ENCODE measurements around the gene TSC22D1. TPM values are rescaled to one million over a fixed set of nuclear protein-coding genes. Genes with fewer than 3 reads are reported as not detected.

TSC22D1 gene
- total RNA-seq, 4 donors from 2014 or later, result 177 to 798 (median 250) TPM

DNA sequence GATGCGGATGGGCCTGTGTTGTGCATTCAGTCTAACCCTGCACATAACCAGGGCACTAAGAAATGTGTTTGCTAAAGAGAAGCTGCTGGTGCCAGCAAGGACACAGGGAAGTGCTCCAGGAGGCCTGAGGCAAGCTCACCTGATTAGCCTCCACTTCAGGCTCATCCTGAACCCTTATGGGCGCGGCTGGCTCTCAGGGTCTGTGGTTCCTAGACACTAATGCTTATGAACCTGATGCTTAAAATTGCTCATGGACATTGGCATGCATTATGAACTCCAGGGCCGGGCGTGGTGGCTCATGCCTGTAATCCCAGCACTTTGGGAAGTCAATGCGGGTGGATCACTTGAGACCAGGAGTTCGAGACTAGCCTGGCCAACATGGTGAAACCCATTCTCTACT is 168.2 kb downstream of the TSC22D1 start:
- no peak for DNase-seq
- in situ Hi-C loops (cut with MboI; ENCODE audit: low pct_ligation_motif_present in 1 of 4, low pct_unique_long_range_greater_than_20kb in 1 of 4, low sequenced_read_pairs in 3 of 4) (no loop called here), intact Hi-C loops (cut with DNase I; ENCODE audit: low total_unique reads) (no loop called here)
- TF ChIP-seq POLR2A (IDR thresholded peaks at IDR 0.05) (no peak), EP300 (IDR thresholded peaks at IDR 0.05; ENCODE audit: low read depth) (no peak), POLR2AphosphoS5 (IDR thresholded peaks at IDR 0.05) (no peak)
- TF ChIP-seq, protein P1, sequence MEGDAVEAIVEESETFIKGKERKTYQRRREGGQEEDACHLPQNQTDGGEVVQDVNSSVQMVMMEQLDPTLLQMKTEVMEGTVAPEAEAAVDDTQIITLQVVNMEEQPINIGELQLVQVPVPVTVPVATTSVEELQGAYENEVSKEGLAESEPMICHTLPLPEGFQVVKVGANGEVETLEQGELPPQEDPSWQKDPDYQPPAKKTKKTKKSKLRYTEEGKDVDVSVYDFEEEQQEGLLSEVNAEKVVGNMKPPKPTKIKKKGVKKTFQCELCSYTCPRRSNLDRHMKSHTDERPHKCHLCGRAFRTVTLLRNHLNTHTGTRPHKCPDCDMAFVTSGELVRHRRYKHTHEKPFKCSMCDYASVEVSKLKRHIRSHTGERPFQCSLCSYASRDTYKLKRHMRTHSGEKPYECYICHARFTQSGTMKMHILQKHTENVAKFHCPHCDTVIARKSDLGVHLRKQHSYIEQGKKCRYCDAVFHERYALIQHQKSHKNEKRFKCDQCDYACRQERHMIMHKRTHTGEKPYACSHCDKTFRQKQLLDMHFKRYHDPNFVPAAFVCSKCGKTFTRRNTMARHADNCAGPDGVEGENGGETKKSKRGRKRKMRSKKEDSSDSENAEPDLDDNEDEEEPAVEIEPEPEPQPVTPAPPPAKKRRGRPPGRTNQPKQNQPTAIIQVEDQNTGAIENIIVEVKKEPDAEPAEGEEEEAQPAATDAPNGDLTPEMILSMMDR (IDR thresholded peaks at IDR 0.05), result no peak
- Histone ChIP-seq H3K27ac (no peak overlapping the region), H3K27me3 (no peaks in the 10 kb centered on the region), H3K9me3 (no peaks in the 10 kb centered on the region), H3K36me3 (no peaks in the 10 kb centered on the region), H3K4me1 (peaks cover 0 to 21% (median 17%) of the 10 kb centered on the region in 4 donors), H3K4me3 (no peak overlapping the region)
- 95 to 100% methylated on average over 1 to 7 of the region's 7 CpGs for WGBS, 2 donors (ENCODE audit: low coverage in 1 of 2)

DNA sequence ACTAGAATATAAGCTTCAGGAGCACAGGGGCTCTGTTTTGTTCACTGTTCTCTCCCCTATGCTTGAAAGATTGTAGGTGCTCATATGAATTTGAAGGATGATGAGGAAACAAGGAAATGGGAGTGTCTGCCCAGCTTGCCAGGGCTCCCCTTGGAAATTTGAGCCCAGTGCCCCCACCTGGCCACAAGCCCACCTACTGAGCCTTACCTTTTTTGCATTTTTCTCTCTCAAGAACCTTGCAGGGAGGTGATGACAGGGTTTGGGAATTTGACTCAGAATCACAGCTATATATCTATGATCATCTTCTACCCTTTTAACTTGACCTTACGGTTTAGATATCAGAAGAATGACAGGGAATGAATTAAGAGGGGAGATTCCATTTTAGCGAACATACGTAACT is 168.8 kb downstream of the TSC22D1 start:
- H3K36me3 ChIP-seq, result no peaks in the 10 kb centered on the region
- peaks cover 2 to 26% (median 19%) of the 10 kb centered on the region in 4 donors for H3K4me1 ChIP-seq
- in situ Hi-C loops (cut with MboI; ENCODE audit: low pct_ligation_motif_present in 1 of 4, low pct_unique_long_range_greater_than_20kb in 1 of 4, low sequenced_read_pairs in 3 of 4), result no loop called here
- H3K9me3 ChIP-seq, result no peaks in the 10 kb centered on the region
- WGBS, 2 donors (ENCODE audit: low coverage in 1 of 2), result 80 to 96% methylated on average over 3 of the region's 3 CpGs
- intact Hi-C loops (cut with DNase I; ENCODE audit: low total_unique reads), result no loop called here
- H3K27ac ChIP-seq, result no peak overlapping the region
- TF ChIP-seq, protein P1 (IDR thresholded peaks at IDR 0.05), result no peak
- TF ChIP-seq EP300 (IDR thresholded peaks at IDR 0.05; ENCODE audit: low read depth) (no peak), POLR2AphosphoS5 (IDR thresholded peaks at IDR 0.05) (no peak), POLR2A (IDR thresholded peaks at IDR 0.05) (no peak)
- H3K4me3 ChIP-seq, result no peak overlapping the region
- no peaks in the 10 kb centered on the region for H3K27me3 ChIP-seq
- no peak for DNase-seq

DNA sequence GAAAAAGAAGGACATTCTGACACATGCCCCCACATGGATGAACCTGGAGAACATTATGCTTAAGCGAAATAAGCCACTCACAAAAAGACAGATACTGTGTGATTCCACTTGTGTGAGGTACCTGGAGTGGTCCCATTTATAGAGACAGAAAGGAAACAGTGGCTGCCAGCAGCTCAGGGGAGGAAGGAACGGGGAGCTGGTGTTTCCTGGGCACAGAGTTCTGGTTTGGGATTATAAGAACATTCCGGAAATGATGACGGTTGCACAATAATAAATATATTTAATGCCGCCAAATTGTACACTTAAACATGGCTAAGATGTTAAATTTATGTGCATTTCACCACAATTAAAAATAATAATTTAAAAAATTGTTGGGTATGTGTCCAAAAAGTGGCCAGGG is 169.5 kb downstream of the TSC22D1 start:
- in situ Hi-C loops (cut with MboI; ENCODE audit: low pct_ligation_motif_present in 1 of 4, low pct_unique_long_range_greater_than_20kb in 1 of 4, low sequenced_read_pairs in 3 of 4) (no loop called here), intact Hi-C loops (cut with DNase I; ENCODE audit: low total_unique reads) (no loop called here)
- Histone ChIP-seq H3K4me1 (peaks cover 6 to 28% (median 20%) of the 10 kb centered on the region in 4 donors), H3K27me3 (no peaks in the 10 kb centered on the region), H3K36me3 (no peaks in the 10 kb centered on the region), H3K4me3 (no peak overlapping the region), H3K9me3 (no peaks in the 10 kb centered on the region), H3K27ac (peak overlapping the region in 3 of 4 donors; percentile 74 to 79 (median 77))
- 57 to 69% methylated on average over 4 to 5 of the region's 5 CpGs for WGBS, 2 donors (ENCODE audit: low coverage in 1 of 2)
- TF ChIP-seq EP300 (IDR thresholded peaks at IDR 0.05; ENCODE audit: low read depth), result no peak
- no peak for TF ChIP-seq POLR2AphosphoS5 (IDR thresholded peaks at IDR 0.05)
- TF ChIP-seq, protein P1 (IDR thresholded peaks at IDR 0.05), result no peak
- TF ChIP-seq POLR2A (IDR thresholded peaks at IDR 0.05), result no peak
- DNase-seq, result no peak

DNA sequence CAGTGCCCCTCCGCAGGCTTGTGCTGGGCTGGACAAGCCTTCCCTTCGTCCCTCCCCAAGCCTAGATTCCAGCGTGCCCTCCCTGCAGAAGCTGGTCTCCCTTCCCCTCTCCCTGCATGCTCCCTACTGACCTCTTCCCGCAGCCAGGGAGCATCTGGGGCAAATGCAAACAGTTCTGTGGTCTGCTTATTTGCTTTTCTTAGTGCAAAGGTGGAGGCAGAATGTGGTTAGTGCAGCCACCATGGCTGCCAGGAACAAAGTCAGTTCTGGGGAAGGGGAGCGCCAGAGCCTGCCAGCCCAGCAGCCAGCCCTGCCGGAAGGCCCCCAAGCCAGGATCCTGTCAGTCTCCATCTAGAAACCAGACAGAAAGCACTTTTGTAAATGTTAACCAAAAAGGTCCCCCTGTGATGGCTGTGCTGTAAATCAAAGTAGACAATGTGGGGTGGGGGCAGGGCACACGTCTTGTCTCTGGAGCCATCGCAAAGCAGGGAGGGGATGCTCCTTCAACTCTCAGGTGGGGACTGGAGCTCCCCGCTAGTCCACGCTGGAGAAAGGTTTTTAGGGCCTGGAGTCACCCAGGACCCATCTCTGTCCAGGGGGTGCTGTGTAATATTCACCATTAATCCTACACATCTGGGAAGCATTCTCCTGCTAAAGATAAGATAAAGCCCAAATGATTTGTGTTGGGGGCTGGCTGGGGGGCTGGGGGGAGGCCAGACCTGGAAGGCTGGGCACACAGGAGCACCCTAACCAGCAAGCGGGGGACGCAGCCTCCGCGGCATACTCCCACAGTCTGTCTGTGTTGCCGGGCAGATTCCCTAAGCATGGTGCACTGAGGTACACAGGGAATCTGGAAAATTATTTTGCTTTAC is 171.6 kb downstream of the TSC22D1 start:
- H3K4me3 ChIP-seq, result peak overlapping the region in 3 of 4 donors; percentile 2 to 39 (median 21)
- peak overlapping the region; percentile 74 to 79 (median 76) for H3K27ac ChIP-seq
- DNase-seq, result peak; percentile 38
- H3K4me1 ChIP-seq, result peaks cover 6 to 29% (median 20%) of the 10 kb centered on the region in 4 donors
- H3K9me3 ChIP-seq, result no peaks in the 10 kb centered on the region
- intact Hi-C loops (cut with DNase I; ENCODE audit: low total_unique reads) (no loop called here), in situ Hi-C loops (cut with MboI; ENCODE audit: low pct_ligation_motif_present in 1 of 4, low pct_unique_long_range_greater_than_20kb in 1 of 4, low sequenced_read_pairs in 3 of 4) (no loop called here)
- no peaks in the 10 kb centered on the region for H3K27me3 ChIP-seq
- no peaks in the 10 kb centered on the region for H3K36me3 ChIP-seq
- 10 to 39% methylated on average over 2 to 15 of the region's 15 CpGs for WGBS, 2 donors (ENCODE audit: low coverage in 1 of 2)
- TF ChIP-seq POLR2AphosphoS5 (IDR thresholded peaks at IDR 0.05), result peak in 1 of 3 donors; percentile 9
- TF ChIP-seq, protein P1 (IDR thresholded peaks at IDR 0.05), result no peak

Data from transverse colon (tissue), 4 donors.